Choroid plexus epithelial cell (primary cell): ENCODE results near the gene NPAS2.

Source experiments
- DNase-seq: peaks from one replicate; pipeline ENCODE4 v3.0.0-alpha.2; 2010; ENCODE audit warnings: low read depth
- H3K4me3 ChIP-seq: 2 replicates; pipeline ENCODE4 v1.5.1; 2011; ENCODE audit warnings: low read depth, mild to moderate bottlenecking, control low read depth, low read length, moderate library complexity
- TF ChIP-seq, protein P1 (sequence below): conservative IDR thresholded peaks from 2 replicates; pipeline ENCODE4 v1.5.1; 2011; ENCODE audit warnings: low read depth, mild to moderate bottlenecking, control low read depth, inconsistent platforms, low read length, moderate library complexity

The NPAS2 gene

DNA sequence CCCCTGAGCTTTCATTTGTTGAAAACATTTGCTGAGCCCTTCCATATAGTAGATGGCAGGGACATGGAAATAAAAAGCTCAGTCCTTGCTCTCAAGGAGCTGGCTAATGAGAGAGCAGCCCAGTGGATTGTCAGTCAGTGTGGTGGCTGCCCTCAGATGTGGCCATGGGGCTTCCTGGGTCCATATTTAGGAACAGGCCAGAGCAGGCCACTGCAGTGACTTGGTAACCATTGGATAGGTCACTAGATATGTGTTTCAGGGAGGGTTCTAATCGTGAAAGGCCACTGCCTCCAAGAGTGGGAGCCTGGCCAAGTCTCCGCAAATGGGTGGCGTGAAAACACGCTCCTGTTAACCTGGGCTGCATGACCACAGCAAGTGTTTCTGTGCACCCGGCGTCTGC lies 37.4 kb downstream of the NPAS2 start:
- DNase-seq = no peak
- TF ChIP-seq, protein P1, sequence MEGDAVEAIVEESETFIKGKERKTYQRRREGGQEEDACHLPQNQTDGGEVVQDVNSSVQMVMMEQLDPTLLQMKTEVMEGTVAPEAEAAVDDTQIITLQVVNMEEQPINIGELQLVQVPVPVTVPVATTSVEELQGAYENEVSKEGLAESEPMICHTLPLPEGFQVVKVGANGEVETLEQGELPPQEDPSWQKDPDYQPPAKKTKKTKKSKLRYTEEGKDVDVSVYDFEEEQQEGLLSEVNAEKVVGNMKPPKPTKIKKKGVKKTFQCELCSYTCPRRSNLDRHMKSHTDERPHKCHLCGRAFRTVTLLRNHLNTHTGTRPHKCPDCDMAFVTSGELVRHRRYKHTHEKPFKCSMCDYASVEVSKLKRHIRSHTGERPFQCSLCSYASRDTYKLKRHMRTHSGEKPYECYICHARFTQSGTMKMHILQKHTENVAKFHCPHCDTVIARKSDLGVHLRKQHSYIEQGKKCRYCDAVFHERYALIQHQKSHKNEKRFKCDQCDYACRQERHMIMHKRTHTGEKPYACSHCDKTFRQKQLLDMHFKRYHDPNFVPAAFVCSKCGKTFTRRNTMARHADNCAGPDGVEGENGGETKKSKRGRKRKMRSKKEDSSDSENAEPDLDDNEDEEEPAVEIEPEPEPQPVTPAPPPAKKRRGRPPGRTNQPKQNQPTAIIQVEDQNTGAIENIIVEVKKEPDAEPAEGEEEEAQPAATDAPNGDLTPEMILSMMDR = no peak
- no peak overlapping the region for H3K4me3 ChIP-seq

DNA sequence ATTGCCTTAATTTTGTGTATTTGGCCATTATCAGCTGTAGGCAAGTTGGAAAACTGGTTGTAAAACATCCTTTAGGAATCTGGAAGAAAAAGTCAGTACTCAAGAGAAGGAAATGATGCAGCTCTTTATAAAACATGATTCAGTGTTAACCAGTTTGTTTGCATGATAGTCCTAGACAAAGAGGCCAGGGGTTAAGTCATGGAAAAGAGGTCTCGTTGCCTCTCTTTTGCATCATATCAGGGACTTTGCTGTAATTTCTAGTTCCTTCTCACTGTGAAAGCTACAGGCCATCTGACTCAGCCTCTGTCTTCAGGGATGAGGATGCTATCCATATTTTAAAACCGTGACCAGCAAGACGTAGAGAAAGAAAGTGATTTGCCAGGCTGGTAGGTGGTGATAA lies 38.0 kb downstream of the NPAS2 start:
- no peak overlapping the region for H3K4me3 ChIP-seq
- DNase-seq = peak; percentile 84
- TF ChIP-seq, protein P1 = no peak

DNA sequence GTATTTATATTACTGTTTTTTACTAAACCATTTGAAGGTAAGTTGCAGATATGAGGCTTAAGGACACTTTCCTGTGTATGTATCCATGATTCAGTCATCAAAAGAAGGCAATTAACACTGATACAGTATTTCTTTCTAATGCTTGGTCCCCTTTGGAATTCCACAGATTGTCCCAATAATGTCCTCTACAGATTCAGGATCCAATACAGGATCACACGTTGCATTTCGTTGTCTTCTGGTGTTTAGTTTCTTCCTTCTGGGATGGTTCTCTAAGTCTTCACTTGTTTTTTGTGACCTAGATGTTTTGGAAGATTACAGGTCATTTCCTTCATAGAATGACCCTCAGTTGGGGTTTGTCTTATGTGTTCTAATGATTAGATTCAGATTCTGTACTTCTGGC lies 40.0 kb downstream of the NPAS2 start:
- no peak for DNase-seq
- TF ChIP-seq, protein P1 = no peak
- H3K4me3 ChIP-seq = no peak overlapping the region

DNA sequence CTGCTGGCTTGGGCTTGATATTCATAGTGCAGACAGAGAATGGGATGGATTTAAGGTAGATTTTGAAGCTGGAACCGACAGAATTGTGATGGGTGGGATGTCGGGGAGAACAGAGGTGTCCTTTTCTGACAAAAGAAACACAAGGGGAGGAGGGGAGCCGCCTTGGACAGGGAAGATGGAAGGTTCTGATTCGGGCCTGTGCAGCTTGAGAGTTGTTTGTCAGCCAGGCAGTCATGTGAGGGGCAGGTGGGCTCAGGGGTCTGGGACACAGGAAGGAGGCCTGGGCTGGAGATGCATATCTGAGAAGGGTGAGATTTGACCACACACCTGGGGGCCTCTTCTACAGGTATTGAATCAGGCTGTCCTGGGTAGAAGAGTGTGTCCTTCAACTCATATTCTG lies 41.4 kb downstream of the NPAS2 start:
- DNase-seq = no peak
- TF ChIP-seq, protein P1 = no peak
- H3K4me3 ChIP-seq = no peak overlapping the region

DNA sequence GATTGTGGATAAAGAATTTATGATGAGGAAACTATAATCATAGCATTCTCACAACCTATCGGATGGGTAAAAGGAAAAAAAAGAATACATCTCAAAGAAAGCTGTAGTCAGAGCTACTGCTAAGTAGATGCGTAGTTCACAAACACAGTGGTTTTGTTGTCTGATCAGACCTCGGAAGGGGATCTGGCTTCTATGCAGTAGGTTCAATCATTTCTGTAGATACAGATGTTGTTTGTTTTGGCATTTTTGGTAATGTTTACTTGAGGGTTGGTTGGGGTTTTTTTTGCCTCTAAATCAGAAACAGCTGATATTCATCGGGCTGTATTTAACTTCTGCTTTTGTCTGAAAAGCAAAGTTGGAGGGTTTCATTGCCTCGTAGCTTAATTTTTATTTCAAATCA lies 42.1 kb downstream of the NPAS2 start:
- TF ChIP-seq, protein P1 = no peak
- no peak overlapping the region for H3K4me3 ChIP-seq
- DNase-seq = no peak

DNA sequence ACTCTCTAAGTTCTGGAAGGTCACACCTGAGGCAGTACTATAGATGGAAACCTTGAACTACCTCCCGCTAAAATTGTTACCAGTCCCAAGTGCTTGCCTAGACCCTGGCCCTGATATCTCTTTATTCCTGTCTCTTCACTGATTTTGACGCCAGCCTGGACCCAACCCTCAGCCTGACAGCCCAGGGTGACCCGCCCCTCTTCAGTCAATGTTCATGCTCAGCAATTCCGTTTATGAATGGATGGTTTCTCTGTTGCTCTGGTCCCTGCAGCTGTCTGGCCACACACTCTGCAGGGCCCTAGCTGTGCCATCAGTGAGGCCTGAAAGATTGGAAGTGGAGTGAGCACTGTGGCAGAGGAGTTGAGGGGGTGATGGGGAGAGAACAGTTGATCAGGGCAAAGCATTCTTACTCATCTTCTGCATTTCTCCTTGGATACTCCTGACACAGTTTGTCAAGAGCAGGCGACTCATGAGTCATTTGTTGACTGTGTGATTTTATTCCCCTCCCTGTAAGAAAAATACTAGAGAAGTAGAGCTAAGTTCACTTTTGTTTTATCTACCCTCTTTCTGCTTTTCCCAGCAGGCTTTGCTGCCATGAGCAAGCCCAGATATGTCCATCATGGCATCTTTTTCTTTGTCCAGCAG lies 46.0 kb downstream of the NPAS2 start:
- H3K4me3 ChIP-seq = no peak overlapping the region
- TF ChIP-seq, protein P1 = no peak
- DNase-seq = peak; percentile 74

DNA sequence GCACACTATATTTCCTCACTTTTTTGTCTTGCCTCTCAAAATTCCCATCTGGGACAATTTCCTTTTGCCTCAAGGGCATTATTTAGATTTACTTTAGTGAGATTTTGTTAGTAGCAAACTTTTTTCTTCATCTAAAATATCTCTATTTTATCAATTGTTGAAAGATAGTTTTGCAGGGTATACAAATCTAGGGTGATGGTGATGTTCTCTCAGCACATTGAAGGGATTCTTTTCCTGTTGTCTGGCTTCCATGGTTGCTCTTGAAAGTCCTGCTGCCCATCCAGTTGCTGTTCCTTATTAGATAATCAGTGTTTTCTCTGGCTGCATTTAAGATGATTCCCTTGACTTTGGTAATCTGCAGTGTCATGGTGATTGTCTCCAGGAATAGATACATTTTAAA lies 48.1 kb downstream of the NPAS2 start:
- no peak overlapping the region for H3K4me3 ChIP-seq
- no peak for DNase-seq
- TF ChIP-seq, protein P1 = no peak
